Calu3 (cell line): ENCODE results near the gene SLC7A6OS. TPM values are rescaled to one million over a fixed set of nuclear protein-coding genes. Genes with fewer than 3 reads are reported as not detected.

Source experiments
- BruUV-seq: library from RNA; stranded (reverse); fragments of 400-500 nt; replicated peaks from 2 replicates; lab custom pipeline; 2021; lab: Mats Ljungman, UMichigan
- CTCF ChIA-PET: fragments of 300-600 bp; sonication (Branson Sonifier 250); formaldehyde crosslinking; loops from one replicate; lab custom pipeline; 2022; ENCODE audit warnings: antibody characterized with exemption; lab: Charles Lee
- DNase-seq: peaks from one replicate; pipeline ENCODE4 v3.0.0; 2022
- H3K27ac Mint-ChIP-seq: one replicate; pipeline ENCODE4 v1.8.0; 2022; ENCODE audit warnings: mixed read lengths; ENCODE audit not compliant: unreplicated experiment
- H3K27me3 Mint-ChIP-seq: one replicate; pipeline ENCODE4 v1.8.0; 2022; ENCODE audit warnings: mixed read lengths; ENCODE audit not compliant: unreplicated experiment
- H3K36me3 Mint-ChIP-seq: one replicate; pipeline ENCODE4 v1.8.0; 2022; ENCODE audit warnings: mild to moderate bottlenecking, moderate library complexity, mixed read lengths; ENCODE audit not compliant: insufficient read depth, unreplicated experiment
- H3K4me1 Mint-ChIP-seq: one replicate; pipeline ENCODE4 v1.8.0; 2022; ENCODE audit warnings: mild to moderate bottlenecking, low read depth, mixed read lengths; ENCODE audit not compliant: unreplicated experiment
- H3K4me3 Mint-ChIP-seq: one replicate; pipeline ENCODE4 v1.8.0; 2022; ENCODE audit warnings: mild to moderate bottlenecking, low read depth, moderate library complexity, mixed read lengths; ENCODE audit not compliant: unreplicated experiment
- H3K9me3 Mint-ChIP-seq: one replicate; pipeline ENCODE4 v1.8.0; 2022; ENCODE audit warnings: low read depth, mixed read lengths; ENCODE audit not compliant: unreplicated experiment
- intact Hi-C: fragments of 100-400 bp; cut with micrococcal nuclease; formaldehyde crosslinking; loops from one replicate; pipeline ENCODE4 v1.10.0; 2022; ENCODE audit not compliant: unreplicated experiment
- total RNA-seq: library from RNA; stranded (reverse); gene quantifications from 2 replicates; pipeline ENCODE4 v1.2.3, GENCODE V29; 2022
- TF ChIP-seq, protein P1 (sequence below): fragments of 200-600 bp; IDR thresholded peaks from one replicate; pipeline ENCODE4 v1.8.0; 2022; ENCODE audit warnings: antibody characterized with exemption; ENCODE audit not compliant: unreplicated experiment

Gene SLC7A6OS
- total RNA-seq, 1 experiment from 2014 or later: 28.4 TPM

DNA sequence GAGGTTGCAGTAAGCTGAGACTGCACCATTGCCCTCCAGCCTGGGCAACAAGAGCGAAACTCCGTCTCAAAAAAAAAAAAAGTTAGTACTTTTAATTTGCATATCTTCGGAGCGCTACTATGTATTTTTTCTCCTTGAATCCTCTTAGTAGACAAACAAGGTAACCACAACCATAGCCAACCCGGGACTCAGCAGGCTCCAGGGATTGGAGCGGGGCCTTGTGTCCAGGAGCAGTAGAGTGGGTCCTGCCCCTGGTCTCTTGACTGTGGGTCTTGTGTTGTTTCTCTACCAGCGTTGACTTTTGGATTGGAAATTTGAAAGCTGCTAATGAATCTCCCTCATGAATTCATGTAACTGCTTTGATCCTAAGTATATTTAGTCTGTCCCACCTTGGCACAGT, 32.4 kb upstream of the SLC7A6OS start:
- peaks cover 19% of the 10 kb centered on the region for H3K36me3 Mint-ChIP-seq
- intact Hi-C loops: no loop called here
- TF ChIP-seq, protein P1, sequence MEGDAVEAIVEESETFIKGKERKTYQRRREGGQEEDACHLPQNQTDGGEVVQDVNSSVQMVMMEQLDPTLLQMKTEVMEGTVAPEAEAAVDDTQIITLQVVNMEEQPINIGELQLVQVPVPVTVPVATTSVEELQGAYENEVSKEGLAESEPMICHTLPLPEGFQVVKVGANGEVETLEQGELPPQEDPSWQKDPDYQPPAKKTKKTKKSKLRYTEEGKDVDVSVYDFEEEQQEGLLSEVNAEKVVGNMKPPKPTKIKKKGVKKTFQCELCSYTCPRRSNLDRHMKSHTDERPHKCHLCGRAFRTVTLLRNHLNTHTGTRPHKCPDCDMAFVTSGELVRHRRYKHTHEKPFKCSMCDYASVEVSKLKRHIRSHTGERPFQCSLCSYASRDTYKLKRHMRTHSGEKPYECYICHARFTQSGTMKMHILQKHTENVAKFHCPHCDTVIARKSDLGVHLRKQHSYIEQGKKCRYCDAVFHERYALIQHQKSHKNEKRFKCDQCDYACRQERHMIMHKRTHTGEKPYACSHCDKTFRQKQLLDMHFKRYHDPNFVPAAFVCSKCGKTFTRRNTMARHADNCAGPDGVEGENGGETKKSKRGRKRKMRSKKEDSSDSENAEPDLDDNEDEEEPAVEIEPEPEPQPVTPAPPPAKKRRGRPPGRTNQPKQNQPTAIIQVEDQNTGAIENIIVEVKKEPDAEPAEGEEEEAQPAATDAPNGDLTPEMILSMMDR: no peak

DNA sequence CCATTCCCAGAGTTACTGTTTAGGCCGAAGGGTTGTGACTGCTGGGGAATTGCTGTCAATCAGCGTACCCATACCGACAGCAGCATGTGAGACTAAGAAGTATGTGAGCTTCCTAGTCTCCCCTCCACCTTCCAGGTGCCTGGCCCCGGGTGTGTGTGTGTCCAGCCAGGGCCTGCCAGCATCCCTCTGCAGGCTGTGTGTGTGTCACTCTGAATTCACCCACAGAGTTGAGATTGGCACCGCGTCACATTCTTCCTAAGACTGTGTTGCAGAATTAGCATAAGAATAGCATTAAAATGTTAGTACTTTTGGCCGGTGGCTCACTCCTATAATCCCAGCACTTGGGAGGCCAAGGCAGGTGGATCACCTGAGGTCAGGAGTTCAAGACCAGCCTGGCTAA, 31.9 kb upstream of the SLC7A6OS start:
- Mint-ChIP-seq H3K4me1 (no peaks in the 10 kb centered on the region), H3K27ac (no peak overlapping the region), H3K36me3 (peaks cover 19% of the 10 kb centered on the region), H3K4me3 (no peak overlapping the region), H3K9me3 (no peaks in the 10 kb centered on the region), H3K27me3 (no peaks in the 10 kb centered on the region)
- BruUV-seq: no TSS peak
- TF ChIP-seq, protein P1: no peak
- CTCF ChIA-PET: no interaction called here
- DNase-seq: no peak
- intact Hi-C loops: no loop called here

More for the DNA sequence above, 32.4 kb upstream of the SLC7A6OS start:
- Mint-ChIP-seq H3K27me3 (no peaks in the 10 kb centered on the region), H3K27ac (no peak overlapping the region), H3K4me3 (no peak overlapping the region), H3K9me3 (no peaks in the 10 kb centered on the region), H3K4me1 (no peaks in the 10 kb centered on the region)
- no TSS peak for BruUV-seq
- DNase-seq: no peak
- CTCF ChIA-PET: no interaction called here

DNA sequence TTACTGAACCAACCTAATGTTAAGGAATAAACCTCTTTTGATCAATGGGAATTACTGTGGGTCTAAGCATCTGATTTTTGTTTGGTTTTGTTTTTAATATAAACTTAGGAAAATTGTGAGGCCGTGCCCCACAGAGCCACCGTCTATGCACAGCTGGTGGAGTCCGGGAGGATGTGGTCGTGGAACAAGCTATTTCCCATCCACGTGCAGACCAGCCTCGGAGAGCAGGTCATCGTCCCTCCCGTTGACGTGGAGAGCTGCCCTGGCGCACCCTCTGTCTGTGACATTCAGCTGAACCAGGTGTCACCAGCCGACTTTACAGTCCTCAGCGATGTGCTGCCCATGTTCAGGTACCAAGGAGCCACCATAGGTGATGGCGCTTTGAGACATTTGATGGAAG, 28.5 kb upstream of the SLC7A6OS start:
- DNase-seq: no peak
- no TSS peak for BruUV-seq
- Mint-ChIP-seq H3K4me3 (no peak overlapping the region), H3K36me3 (peaks cover 7% of the 10 kb centered on the region), H3K4me1 (no peaks in the 10 kb centered on the region), H3K27ac (no peak overlapping the region), H3K27me3 (no peaks in the 10 kb centered on the region), H3K9me3 (no peaks in the 10 kb centered on the region)
- CTCF ChIA-PET: no interaction called here
- intact Hi-C loops: no loop called here
- TF ChIP-seq, protein P1: no peak

DNA sequence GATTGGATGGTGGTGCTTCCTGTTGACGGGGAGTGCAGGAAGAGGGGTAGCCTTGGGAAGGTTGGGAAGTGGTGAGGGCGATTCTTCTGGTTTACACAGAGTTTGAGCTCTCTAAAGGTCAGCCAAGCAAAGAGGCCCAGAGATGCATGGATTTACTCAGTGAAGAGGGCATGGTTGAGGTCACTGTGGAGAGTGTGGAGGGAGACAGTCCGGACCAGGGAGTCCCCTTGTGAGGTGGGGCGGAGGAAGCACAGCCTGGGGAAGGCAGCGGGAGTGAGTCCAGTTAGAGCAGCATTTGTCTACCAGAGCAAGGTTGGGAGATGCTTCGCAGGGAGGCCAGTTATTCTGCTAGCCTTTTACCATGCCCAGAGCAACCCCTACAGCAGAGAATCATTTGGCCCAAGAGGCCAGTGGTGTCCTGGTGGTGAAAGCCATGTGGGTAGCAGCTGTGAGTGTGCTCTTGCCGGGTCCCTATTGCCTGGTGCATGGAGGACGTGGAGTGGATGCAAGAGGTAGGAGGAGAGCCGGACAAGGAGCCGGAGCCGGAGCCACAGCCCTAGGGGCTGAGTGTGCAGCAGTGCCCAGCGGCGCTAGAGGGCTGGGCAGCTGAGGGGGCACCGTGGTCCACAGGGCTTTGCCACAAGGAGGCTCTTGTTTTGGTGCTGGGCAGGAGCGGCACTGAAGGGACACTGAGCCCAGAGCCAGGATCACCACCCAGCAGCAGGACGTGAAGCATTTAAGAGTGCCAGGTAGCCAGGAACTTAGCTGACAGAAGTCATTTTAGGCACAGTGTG, 27.8 kb upstream of the SLC7A6OS start:
- peaks cover 8% of the 10 kb centered on the region for H3K36me3 Mint-ChIP-seq
- BruUV-seq: no TSS peak
- CTCF ChIA-PET: no interaction called here
- TF ChIP-seq, protein P1: no peak
- DNase-seq: no peak
- H3K27ac Mint-ChIP-seq: no peak overlapping the region
- H3K4me3 Mint-ChIP-seq: no peak overlapping the region
- no peaks in the 10 kb centered on the region for H3K9me3 Mint-ChIP-seq
- no peaks in the 10 kb centered on the region for H3K27me3 Mint-ChIP-seq
- no peaks in the 10 kb centered on the region for H3K4me1 Mint-ChIP-seq
- intact Hi-C loops: no loop called here
